Activated CD8-positive, alpha-beta memory T cell treated with anti-CD3 and anti-CD28 coated beads, Interleukin-2, amount 10 ng/mL, durations not matched to agents 7 days and 5 days (primary cell): ENCODE data around the gene HCK. TPM values are rescaled to one million over a fixed set of nuclear protein-coding genes. Genes with fewer than 3 reads are reported as not detected.

Experiments
- ATAC-seq: fragments of 150-1000 bp; cut with Tn5 transposase; one replicate; pipeline ENCODE4 v1.10.0; 2021; ENCODE audit warnings: moderate library complexity
- CTCF ChIA-PET: fragments of 350-600 bp; sonication (Branson Sonifier 250); formaldehyde crosslinking; loops from one replicate; lab custom pipeline; 2021; ENCODE audit warnings: antibody characterized with exemption; lab: Charles Lee
- DNase-seq: peaks from one replicate; pipeline ENCODE4 v3.0.0-alpha.2; 2020
- H3K27ac Mint-ChIP-seq: one replicate; pipeline ENCODE4 v1.8.0; 2021; ENCODE audit warnings: mild to moderate bottlenecking, mixed read lengths
- H3K27me3 Mint-ChIP-seq: one replicate; pipeline ENCODE4 v1.8.0; 2021; ENCODE audit warnings: mixed read lengths
- H3K36me3 Mint-ChIP-seq: one replicate; pipeline ENCODE4 v1.8.0; 2021; ENCODE audit warnings: mild to moderate bottlenecking, mixed read lengths
- H3K4me1 Mint-ChIP-seq: one replicate; pipeline ENCODE4 v1.8.0; 2021; ENCODE audit warnings: mixed read lengths
- H3K4me3 Mint-ChIP-seq: one replicate; pipeline ENCODE4 v1.8.0; 2021; ENCODE audit warnings: mild to moderate bottlenecking, moderate library complexity, mixed read lengths
- H3K9me3 Mint-ChIP-seq: one replicate; pipeline ENCODE4 v1.8.0; 2022; ENCODE audit warnings: low read depth, mixed read lengths
- total RNA-seq, 2 experiments: library from RNA; stranded (reverse); gene quantifications; one replicate each; pipeline ENCODE4 v1.2.3, GENCODE V29; 2021

HCK gene
- total RNA-seq, 2 experiments from 2014 or later, result not detected

- Mint-ChIP-seq H3K36me3 (no peaks in the 10 kb centered on the region), H3K9me3 (no peaks in the 10 kb centered on the region), H3K4me1 (peaks cover 6% of the 10 kb centered on the region), H3K4me3 (no peak overlapping the region), H3K27ac (no peak overlapping the region), H3K27me3 (peaks cover 69% of the 10 kb centered on the region)
- no peak for DNase-seq
- CTCF ChIA-PET, result interaction anchor here (1.0 kb wide), 1 partner anchor 32 kb away, joined by 3 read pairs; no protein-coding TSS in a partner anchor
- ATAC-seq, result no peak
Measured at GRCh38 chr20:32056708-32057483, 4.9 kb downstream of the HCK start.

DNA sequence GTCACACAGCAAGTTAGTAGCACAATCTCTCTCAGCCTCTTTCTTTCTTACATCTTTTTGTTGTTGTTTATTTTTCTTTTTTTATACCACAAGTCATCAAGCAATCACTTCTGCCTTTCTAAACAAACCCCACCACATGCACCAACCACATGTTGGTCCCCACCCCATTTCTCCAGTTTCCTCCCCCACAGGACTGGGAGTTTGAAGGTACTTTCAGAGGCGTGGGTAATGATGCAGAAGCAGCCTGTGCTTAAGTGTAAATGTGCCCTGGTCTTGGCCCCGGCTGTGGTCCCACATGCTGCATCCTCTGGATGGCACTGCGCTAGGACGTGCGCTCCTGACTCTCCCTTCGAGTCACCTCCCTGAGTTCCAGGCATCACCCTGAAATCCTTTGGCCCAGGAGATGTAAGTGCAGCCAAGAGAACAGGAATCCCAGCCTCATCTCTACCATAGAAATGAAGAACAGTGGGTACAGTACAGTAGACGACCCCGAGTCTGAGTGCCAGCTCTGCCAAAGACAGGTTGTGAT is 5.7 kb downstream of the HCK start:
- ATAC-seq, result no peak
- Mint-ChIP-seq H3K27ac (no peak overlapping the region), H3K36me3 (no peaks in the 10 kb centered on the region), H3K4me1 (peaks cover 8% of the 10 kb centered on the region), H3K27me3 (peaks cover 66% of the 10 kb centered on the region), H3K4me3 (no peak overlapping the region), H3K9me3 (no peaks in the 10 kb centered on the region)
- CTCF ChIA-PET, result interaction anchor here (0.7 kb wide), 1 partner anchor 369 kb away, joined by 3 read pairs; no protein-coding TSS in a partner anchor
- DNase-seq, result no peak

GRCh38 chr20:32059189-32059588 is 7.1 kb downstream of the HCK start:
- Mint-ChIP-seq H3K27ac (no peak overlapping the region), H3K4me1 (peaks cover 9% of the 10 kb centered on the region), H3K27me3 (peaks cover 54% of the 10 kb centered on the region), H3K9me3 (no peaks in the 10 kb centered on the region), H3K4me3 (no peak overlapping the region), H3K36me3 (no peaks in the 10 kb centered on the region)
- ATAC-seq (no peak), DNase-seq (no peak)
- CTCF ChIA-PET, result interaction anchor here (1.3 kb wide), 1 partner anchor 16 kb away, joined by 3 read pairs; no protein-coding TSS in a partner anchor

- no peak for DNase-seq
- no peak for ATAC-seq
- H3K4me3 Mint-ChIP-seq, result no peak overlapping the region
- H3K27ac Mint-ChIP-seq, result no peak overlapping the region
- H3K9me3 Mint-ChIP-seq, result no peaks in the 10 kb centered on the region
- H3K36me3 Mint-ChIP-seq, result no peaks in the 10 kb centered on the region
- H3K4me1 Mint-ChIP-seq, result peaks cover 9% of the 10 kb centered on the region
- H3K27me3 Mint-ChIP-seq, result peaks cover 46% of the 10 kb centered on the region
- CTCF ChIA-PET, result interaction anchor here (1.0 kb wide), 1 partner anchor 29 kb away, joined by 3 read pairs; no protein-coding TSS in a partner anchor
Measured at GRCh38 chr20:32062776-32063170, 10.7 kb downstream of the HCK start.

DNA sequence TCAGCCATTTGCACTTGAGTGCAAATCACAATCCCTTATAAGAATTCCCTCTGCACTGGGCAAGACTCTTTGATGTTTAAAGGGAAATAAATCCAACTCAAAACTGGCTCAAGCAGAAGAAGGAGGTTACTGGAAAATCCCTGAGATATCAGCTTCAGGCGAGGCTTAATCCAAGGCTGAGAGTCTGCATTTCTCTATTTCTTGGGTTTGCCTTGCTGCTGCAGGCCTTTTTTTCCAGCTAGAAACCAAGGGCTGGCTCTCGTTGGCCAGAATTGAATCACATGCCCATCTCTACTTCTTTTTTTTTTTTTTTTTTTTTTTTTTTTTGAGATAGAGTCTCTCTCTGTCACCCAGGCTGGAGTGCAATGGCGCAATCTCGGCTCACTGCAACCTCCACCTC is 11.7 kb downstream of the HCK start:
- CTCF ChIA-PET, result interaction anchor here (1.1 kb wide), 1 partner anchor 28 kb away, joined by 4 read pairs; no protein-coding TSS in a partner anchor
- Mint-ChIP-seq H3K27ac (no peak overlapping the region), H3K4me1 (peaks cover 9% of the 10 kb centered on the region), H3K36me3 (no peaks in the 10 kb centered on the region), H3K9me3 (no peaks in the 10 kb centered on the region), H3K4me3 (no peak overlapping the region), H3K27me3 (peaks cover 38% of the 10 kb centered on the region)
- no peak for ATAC-seq
- no peak for DNase-seq

- CTCF ChIA-PET, result interaction anchor here (1.1 to 1.2 kb wide), 2 partner anchors 27 to 241 kb away, joined by 3 to 4 read pairs; no protein-coding TSS in a partner anchor
- no peak overlapping the region for H3K4me3 Mint-ChIP-seq
- peaks cover 30% of the 10 kb centered on the region for H3K27me3 Mint-ChIP-seq
- DNase-seq, result no peak
- H3K9me3 Mint-ChIP-seq, result no peaks in the 10 kb centered on the region
- no peaks in the 10 kb centered on the region for H3K36me3 Mint-ChIP-seq
- H3K4me1 Mint-ChIP-seq, result peaks cover 14% of the 10 kb centered on the region
- H3K27ac Mint-ChIP-seq, result no peak overlapping the region
- no peak for ATAC-seq
Measured at GRCh38 chr20:32064667-32065066, 12.6 kb downstream of the HCK start.

- ATAC-seq, result no peak
- Mint-ChIP-seq H3K36me3 (no peaks in the 10 kb centered on the region), H3K4me3 (no peak overlapping the region), H3K27me3 (peaks cover 11% of the 10 kb centered on the region), H3K4me1 (peaks cover 21% of the 10 kb centered on the region), H3K27ac (no peak overlapping the region), H3K9me3 (no peaks in the 10 kb centered on the region)
- DNase-seq, result no peak
- CTCF ChIA-PET, result no interaction called here
Measured at GRCh38 chr20:32067234-32067821, 15.3 kb downstream of the HCK start.

DNA sequence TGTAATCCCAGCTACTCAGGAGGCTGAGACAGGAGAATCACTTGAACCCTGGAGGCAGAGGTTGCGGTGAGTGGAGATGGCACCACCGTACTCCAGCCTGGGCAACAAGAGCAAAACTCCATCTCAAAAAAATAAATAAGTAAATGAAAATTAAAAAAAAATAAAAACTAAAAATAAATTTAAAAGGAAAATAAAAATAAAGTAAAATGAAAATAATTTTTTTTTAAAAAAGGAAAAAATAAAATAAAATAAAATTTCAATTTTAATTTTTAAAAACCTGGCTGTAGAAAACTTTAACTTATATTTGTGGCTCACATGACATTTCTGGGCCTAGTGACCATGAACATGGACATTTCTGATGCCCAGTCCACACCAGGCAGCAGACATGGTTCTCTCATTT is 16.1 kb downstream of the HCK start:
- no peak for DNase-seq
- Mint-ChIP-seq H3K27me3 (peaks cover 8% of the 10 kb centered on the region), H3K27ac (no peak overlapping the region), H3K36me3 (no peaks in the 10 kb centered on the region), H3K9me3 (no peaks in the 10 kb centered on the region), H3K4me1 (peaks cover 16% of the 10 kb centered on the region), H3K4me3 (no peak overlapping the region)
- ATAC-seq, result no peak
- CTCF ChIA-PET, result interaction anchor here (1.0 kb wide), 1 partner anchor 18 kb away, joined by 3 read pairs; no protein-coding TSS in a partner anchor

DNA sequence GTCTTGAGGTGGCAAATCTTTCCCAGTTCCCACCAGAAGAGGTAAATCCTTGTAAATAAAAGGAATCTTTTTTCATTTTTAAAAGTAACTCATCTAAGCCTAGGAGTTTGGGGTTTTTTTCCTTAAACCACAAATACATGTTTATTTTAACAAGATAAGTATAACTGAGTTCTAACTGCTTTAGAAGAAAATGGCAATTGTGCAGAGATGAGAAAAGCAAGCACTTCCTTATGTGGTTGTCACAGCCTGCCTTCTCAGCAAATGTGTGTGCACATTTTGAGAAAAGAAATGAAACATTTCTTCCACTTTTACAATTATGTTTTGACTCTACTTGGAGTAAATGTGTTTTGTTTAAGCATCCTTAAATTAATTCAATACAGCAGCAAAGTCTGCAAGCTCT is 17.7 kb downstream of the HCK start:
- H3K4me1 Mint-ChIP-seq, result peaks cover 14% of the 10 kb centered on the region
- no peak for DNase-seq
- ATAC-seq, result no peak
- H3K27ac Mint-ChIP-seq, result no peak overlapping the region
- H3K9me3 Mint-ChIP-seq, result no peaks in the 10 kb centered on the region
- H3K36me3 Mint-ChIP-seq, result no peaks in the 10 kb centered on the region
- no peak overlapping the region for H3K4me3 Mint-ChIP-seq
- CTCF ChIA-PET, result interaction anchor here (0.5 kb wide), 1 partner anchor 23 kb away, joined by 3 read pairs; no protein-coding TSS in a partner anchor
- peaks cover 8% of the 10 kb centered on the region for H3K27me3 Mint-ChIP-seq

GRCh38 chr20:32070282-32070681 is 18.2 kb downstream of the HCK start:
- H3K9me3 Mint-ChIP-seq, result no peaks in the 10 kb centered on the region
- peaks cover 14% of the 10 kb centered on the region for H3K4me1 Mint-ChIP-seq
- H3K27ac Mint-ChIP-seq, result no peak overlapping the region
- no peak overlapping the region for H3K4me3 Mint-ChIP-seq
- H3K36me3 Mint-ChIP-seq, result no peaks in the 10 kb centered on the region
- peaks cover 9% of the 10 kb centered on the region for H3K27me3 Mint-ChIP-seq
- DNase-seq (no peak), ATAC-seq (no peak)
- CTCF ChIA-PET, result no interaction called here

- H3K36me3 Mint-ChIP-seq, result no peaks in the 10 kb centered on the region
- no peak for DNase-seq
- ATAC-seq, result no peak
- peaks cover 14% of the 10 kb centered on the region for H3K27me3 Mint-ChIP-seq
- H3K27ac Mint-ChIP-seq, result no peak overlapping the region
- no peak overlapping the region for H3K4me3 Mint-ChIP-seq
- no peaks in the 10 kb centered on the region for H3K9me3 Mint-ChIP-seq
- H3K4me1 Mint-ChIP-seq, result peaks cover 14% of the 10 kb centered on the region
- CTCF ChIA-PET, result no interaction called here
Measured at GRCh38 chr20:32070690-32071213, 18.7 kb downstream of the HCK start.

DNA sequence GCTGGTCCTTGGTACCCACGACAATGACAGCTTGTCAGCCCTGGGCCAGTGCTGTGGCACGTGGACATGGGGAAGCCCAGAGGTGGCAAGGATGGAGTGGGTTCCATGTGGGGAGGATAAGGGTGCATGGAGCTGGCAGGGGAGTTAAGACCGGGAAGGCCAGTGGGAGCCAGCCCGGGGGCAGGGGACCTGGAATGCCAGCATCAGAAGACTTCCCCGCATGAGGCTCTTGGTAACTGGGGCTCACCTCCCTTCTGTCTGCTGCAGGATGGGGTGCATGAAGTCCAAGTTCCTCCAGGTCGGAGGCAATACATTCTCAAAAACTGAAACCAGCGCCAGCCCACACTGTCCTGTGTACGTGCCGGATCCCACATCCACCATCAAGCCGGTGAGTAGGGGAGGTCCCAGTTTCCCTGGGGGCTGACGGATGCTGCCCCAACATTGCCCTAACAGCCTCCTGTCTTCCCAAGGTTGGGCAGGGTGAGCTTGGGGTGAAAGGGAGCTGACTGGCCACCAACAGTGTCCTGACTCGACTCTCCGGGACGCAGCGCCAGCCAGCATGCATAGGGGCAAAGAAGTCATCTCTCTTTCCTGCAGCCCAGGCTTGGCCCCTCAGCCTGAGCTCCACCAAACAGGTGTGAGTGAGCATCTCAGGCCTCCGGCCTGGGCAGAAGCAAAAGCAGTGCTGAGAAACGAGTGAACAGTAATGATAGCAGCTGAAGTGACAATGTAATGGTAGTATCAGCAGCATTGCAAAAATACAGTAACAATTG is 19.5 kb downstream of the HCK start:
- Mint-ChIP-seq H3K9me3 (no peaks in the 10 kb centered on the region), H3K4me3 (no peak overlapping the region), H3K4me1 (peaks cover 14% of the 10 kb centered on the region), H3K36me3 (no peaks in the 10 kb centered on the region), H3K27me3 (peaks cover 15% of the 10 kb centered on the region), H3K27ac (no peak overlapping the region)
- DNase-seq (no peak), ATAC-seq (no peak)
- CTCF ChIA-PET, result interaction anchor here (1.0 to 1.5 kb wide), 2 partner anchors 120 to 248 kb away, joined by 3 read pairs; partner anchors contain the start of gene PDRG1
